DMS53 treated with DMSO at 0.1 percent for 48 hours (cell line): ENCODE data around the gene TAF4.

ENCODE experiments used
- DNase-seq: peaks from one replicate; lab custom pipeline; 2025; ENCODE audit not compliant: unreplicated experiment; lab: John Stamatoyannopoulos, UW

Gene TAF4

DNA sequence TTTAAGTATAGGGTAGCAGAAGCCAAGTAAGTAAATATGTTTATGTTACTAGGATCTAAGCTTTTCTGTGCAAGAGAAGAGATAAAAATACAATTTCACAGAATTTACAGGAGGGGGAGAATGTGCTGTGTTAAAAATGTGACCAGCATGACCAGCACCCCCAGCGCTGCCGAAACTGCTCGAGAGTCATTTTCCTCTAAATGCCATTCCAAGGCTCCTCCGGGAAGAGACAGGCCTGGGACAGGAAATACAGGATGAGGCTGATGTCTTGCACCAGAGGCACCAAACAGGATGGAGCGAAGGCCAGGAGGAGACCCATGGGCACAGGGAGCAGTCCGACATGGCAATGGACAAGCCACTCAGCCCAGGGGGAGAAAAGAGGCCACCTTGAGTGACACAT lies 21.1 kb downstream of the TAF4 start:
- DNase-seq = no peak

DNA sequence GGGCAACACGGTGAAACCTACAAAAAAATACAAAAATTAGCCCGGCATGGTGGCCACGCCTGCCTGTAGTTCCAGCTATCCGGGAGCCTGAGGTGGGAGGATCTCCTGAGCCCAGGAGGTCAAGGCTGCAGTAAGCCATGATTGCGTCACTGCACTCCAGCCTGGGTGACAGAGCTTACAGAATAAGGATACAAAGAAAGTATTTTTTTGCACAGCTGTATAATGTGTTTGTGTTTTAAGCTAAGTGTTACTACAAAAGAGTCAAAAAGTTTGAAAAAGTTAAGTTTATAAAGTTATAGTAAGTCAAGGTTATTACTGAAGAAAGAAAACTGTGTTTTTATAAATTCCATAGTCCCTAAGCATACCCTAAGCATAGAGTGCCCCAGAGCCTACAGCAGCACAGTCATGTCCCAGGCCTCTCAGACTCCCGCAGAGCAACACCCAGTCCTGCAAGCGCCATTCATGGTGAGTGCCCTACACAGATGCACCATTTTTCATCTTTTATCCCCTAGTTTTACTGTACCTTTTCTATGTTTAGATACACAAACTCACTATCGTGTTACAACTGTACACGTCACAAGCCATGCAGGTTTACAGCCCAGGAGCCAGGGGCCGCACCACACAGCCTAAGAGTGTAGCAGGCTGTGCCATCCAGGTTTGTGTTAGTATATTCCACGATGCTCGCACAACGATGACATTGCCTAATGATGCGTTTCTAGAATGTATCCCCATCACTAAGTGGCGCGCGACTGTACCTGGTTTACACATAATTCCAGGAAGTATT lies 22.4 kb downstream of the TAF4 start:
- no peak for DNase-seq

GRCh38 chr20:62042025-62042820 lies 23.5 kb downstream of the TAF4 start:
- DNase-seq = no peak

- no peak for DNase-seq
Measured at GRCh38 chr20:62040933-62041332, 24.7 kb downstream of the TAF4 start.

- DNase-seq = no peak
Measured at GRCh38 chr20:62040381-62040922, 25.2 kb downstream of the TAF4 start.

GRCh38 chr20:62039738-62040137 lies 25.9 kb downstream of the TAF4 start:
- no peak for DNase-seq

DNA sequence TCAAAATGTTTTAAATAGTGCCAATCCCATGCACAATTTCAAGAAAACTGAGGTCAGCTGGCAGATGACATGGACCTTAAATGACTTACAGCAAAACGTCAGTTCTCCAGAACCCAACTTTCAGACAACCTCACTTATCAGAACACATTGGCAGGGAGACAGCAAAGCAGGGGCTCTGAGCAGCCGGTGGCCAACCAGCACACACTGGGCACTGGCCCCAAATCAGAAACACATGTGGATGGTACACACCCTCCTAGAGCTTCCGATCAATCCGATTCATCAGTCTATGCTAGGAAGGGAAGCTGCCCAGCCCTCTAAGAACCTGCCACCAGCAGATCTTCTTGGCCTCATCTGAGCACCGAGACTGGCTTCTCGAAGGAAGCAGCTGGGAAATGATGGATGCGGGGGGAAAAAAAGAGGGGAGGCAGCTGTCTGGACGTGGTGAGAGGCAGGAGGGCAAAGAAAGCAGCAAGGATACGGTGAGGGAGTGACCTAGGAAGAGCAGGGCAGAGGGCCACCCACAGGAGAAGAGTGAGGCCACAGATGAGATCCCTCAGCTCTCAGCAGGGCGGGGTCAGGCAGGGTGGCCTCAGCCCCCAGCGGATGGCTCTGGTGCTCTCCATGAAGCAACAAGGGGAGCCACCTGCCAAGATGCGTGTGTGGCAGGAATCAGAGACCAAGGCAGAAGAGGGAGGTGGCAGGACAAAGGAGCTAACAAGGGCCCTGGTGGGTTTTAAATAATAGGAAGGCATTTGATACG lies 32.9 kb downstream of the TAF4 start:
- no peak for DNase-seq

DNA sequence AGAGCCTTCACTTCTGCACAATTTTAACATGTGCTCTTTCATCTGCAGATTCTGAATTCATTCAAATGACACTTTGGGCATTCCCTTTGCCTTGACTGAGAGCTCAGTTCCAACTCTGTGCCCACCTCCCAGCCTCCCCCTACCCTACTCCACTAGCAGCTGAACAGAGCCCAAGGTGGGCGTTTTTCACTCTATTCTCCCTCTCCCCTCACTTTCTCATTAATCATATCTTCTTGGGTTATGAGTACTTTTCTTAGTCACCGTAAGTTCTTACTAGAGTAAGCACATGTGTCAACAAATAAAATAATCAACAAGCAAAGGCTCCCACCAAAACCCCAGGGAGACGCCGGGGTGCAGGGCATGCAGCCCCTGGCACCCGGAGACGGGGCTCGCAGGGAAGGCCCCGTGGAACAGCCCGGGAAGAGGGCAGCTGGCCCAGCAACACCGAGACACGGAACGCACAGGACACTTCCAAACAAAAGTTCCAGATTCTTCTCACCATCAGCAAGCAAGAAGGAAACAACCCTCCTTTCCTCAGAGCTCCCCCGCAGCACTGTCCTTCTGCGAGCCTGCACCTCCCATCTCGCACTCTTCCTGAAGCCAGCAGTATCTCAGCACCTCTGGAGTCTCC lies 34.1 kb downstream of the TAF4 start:
- no peak for DNase-seq

DNA sequence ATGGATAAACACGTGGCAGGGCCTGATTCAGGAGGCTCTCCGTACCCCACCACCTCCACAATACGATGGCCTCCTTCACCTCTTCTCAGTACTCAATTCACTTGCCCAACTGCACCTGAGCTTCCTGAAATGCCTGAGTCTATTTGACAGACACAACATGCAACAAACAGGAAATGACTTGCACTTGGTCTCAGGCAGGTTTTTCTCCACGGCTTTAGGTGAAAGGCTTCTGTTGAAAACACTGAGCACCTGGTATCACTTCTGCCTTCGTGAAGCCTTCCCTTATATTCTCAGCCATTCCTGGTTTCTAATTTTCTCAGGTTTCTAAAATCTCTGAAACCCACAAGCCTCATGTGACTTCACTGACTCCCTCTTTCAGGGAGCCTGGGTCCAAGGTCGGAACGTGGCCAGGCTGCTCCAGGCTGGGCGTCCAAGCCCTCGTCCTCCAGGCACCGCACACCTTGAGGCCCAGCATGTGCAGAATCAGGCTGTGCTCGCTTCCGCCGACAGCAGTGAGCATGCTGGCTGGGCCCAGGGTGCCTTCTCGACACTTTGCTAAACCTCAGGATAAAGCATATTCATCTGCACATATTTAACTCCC lies 34.7 kb downstream of the TAF4 start:
- no peak for DNase-seq

GRCh38 chr20:62030357-62030756 lies 35.3 kb downstream of the TAF4 start:
- DNase-seq = no peak

GRCh38 chr20:62029949-62030348 lies 35.7 kb downstream of the TAF4 start:
- DNase-seq = no peak

GRCh38 chr20:62029296-62029695 lies 36.4 kb downstream of the TAF4 start:
- DNase-seq = no peak

GRCh38 chr20:62028384-62028783 lies 37.3 kb downstream of the TAF4 start:
- DNase-seq = no peak

GRCh38 chr20:62027698-62028321 lies 37.9 kb downstream of the TAF4 start:
- no peak for DNase-seq

GRCh38 chr20:62027116-62027515 lies 38.6 kb downstream of the TAF4 start:
- no peak for DNase-seq

DNA sequence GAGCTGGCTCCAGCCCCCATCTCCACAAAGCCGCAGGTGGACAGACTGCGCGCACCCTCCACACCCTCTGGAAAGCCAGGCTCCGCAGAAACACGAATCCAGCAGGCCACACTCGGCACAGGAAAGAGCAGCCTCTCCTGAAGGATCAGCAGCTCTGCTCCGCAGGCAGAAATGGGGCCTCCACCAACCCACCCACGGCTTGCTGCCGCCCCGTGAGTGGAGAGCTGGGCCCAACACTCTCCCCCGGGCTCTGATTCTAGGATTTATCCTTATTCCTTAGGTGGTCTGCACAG lies 39.2 kb downstream of the TAF4 start:
- DNase-seq = no peak

DNA sequence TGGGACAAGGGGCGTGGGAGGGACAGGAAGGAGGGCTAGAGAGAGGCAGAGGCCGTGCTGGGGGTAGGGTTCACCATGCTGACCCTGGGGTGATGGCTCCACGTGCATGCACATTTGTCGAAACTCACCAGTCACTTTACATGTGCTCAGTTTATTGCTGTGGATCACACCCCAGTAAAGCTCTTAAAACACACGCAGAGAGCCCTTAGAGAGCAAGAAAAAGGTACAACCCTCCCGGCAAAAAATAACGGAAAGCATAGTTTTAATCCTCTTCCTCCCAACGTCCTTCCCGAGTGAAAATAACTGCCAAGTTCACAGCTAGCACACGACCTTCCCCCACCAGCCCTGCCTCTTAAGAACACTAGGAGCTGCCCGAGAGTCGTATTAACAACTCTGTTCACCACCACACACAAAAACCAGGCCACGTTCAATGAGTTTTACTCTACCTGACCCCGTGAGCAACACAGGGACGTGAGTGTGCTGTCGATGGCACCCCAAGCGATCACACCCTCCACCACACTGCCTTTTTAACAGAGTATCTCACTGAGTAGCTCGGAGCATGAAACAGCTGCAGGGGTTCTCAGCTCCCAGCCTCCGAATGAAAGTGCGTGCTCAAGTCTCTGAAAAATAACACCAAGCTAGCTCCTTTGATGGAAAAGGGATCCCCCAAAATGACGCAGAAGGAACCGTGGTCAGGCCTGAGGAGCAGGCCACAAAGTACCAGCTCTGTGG lies 39.7 kb downstream of the TAF4 start:
- DNase-seq = no peak

GRCh38 chr20:62025394-62025793 lies 40.3 kb downstream of the TAF4 start:
- DNase-seq = no peak

GRCh38 chr20:62023935-62024334 lies 41.7 kb downstream of the TAF4 start:
- no peak for DNase-seq
